K562 (cell line): ENCODE results near the gene ARMS2. TPM values are rescaled to one million over a fixed set of nuclear protein-coding genes. Genes with fewer than 3 reads are reported as not detected.

Source experiments
- ATAC-seq: fragments of 200-7000 bp; cut with Tn5 transposase; 3 replicates; pipeline ENCODE4 v1.9.1; 2020; ENCODE audit warnings: moderate library complexity
- BruUV-seq: library from RNA; stranded (reverse); fragments of 400-500 nt; replicated peaks from 2 replicates; lab custom pipeline; 2021; lab: Mats Ljungman, UMichigan
- CTCF ChIA-PET: fragments of 300-600 bp; formaldehyde crosslinking; extraction: SDS; loops from one replicate; lab custom pipeline; 2021; ENCODE audit warnings: low intra/inter-chr PET ratio; lab: Yijun Ruan, JAX
- POLR2A ChIA-PET: fragments of 300-600, 350-650 bp; sonication (Branson Sonifier 250); formaldehyde crosslinking; extraction: SDS; loops from one replicate; lab custom pipeline; 2021; ENCODE audit warnings: antibody characterized with exemption, inconsistent platforms; lab: Yijun Ruan, JAX
- DNase-seq, 4 experiments: peaks; one replicate each; pipeline versions ENCODE4 v3.0.0 to v3.0.0-alpha.2; 2011 to 2018; ENCODE audit warnings: low spot score in 3 of 4, mixed read lengths in 3 of 4; ENCODE audit errors: extremely low read depth in 1 of 4
- FAIRE-seq: peaks from 2 replicates; lab custom pipeline; 2011; peaks lifted over from hg19 to GRCh38; lab: Jason Lieb, UNC
- H2AFZ ChIP-seq: 2 replicates; pipeline ENCODE4 v1.6.0; 2011; ENCODE audit warnings: low read depth, low read length, control low read depth, inconsistent platforms
- H3K27ac ChIP-seq: fragments of 200-600 bp; 3 replicates; pipeline ENCODE4 v1.8.0; 2011; ENCODE audit warnings: low read depth, mild to moderate bottlenecking, control low read depth, inconsistent platforms, low read length, moderate library complexity, mixed read lengths; ENCODE audit errors: extremely low read depth
- H3K27me3 ChIP-seq, 2 experiments: fragments of 300-600 bp in 1 of 2; 2 replicates in 1 of 2; 3 replicates in 1 of 2; pipeline versions ENCODE4 v1.6.0 to v1.8.0; 2011; ENCODE audit warnings: inconsistent platforms in 2 of 2, low read length in 2 of 2, mild to moderate bottlenecking in 1 of 2, mixed read lengths in 1 of 2, moderate library complexity in 1 of 2; ENCODE audit not compliant: control insufficient read depth in 2 of 2, insufficient read depth in 2 of 2
- H3K36me3 ChIP-seq: fragments of 300-600 bp; 3 replicates; pipeline ENCODE4 v1.8.0; 2011; ENCODE audit warnings: mild to moderate bottlenecking, low read length, inconsistent platforms; ENCODE audit not compliant: control insufficient read depth, insufficient read depth
- H3K4me1 ChIP-seq, 2 experiments: fragments of 200-600 bp in 1 of 2; replicated peaks in 1 of 2; 2 replicates in 1 of 2; 3 replicates in 1 of 2; pipeline versions ENCODE4 v1.5.1 to v1.8.0; 2011; ENCODE audit warnings: inconsistent platforms in 2 of 2, low read length in 2 of 2, mild to moderate bottlenecking in 1 of 2, mixed read lengths in 1 of 2, moderate library complexity in 1 of 2; ENCODE audit not compliant: control insufficient read depth in 2 of 2, insufficient read depth in 2 of 2
- H3K4me2 ChIP-seq: 2 replicates; pipeline ENCODE4 v1.6.1; 2011; ENCODE audit warnings: low read length, control low read depth, inconsistent platforms, mixed read lengths; ENCODE audit not compliant: insufficient read depth
- H3K4me3 ChIP-seq: fragments of 200-600 bp; sonication (generic), shearing (Covaris generic); 2 replicates; pipeline ENCODE4 v1.5.1; 2016; ENCODE audit warnings: control low read depth, inconsistent platforms
- H3K79me2 ChIP-seq: fragments of 200-600 bp; 3 replicates; pipeline ENCODE4 v1.8.0; 2011; ENCODE audit warnings: low read length, inconsistent platforms; ENCODE audit not compliant: control insufficient read depth, insufficient read depth
- H3K9ac ChIP-seq, 2 experiments: 2 replicates each; pipeline versions ENCODE4 v1.6.0 to v1.6.1; 2011; ENCODE audit warnings: low read depth in 2 of 2, low read length in 2 of 2, control low read depth in 1 of 2, inconsistent platforms in 1 of 2, mild to moderate bottlenecking in 1 of 2, mixed read lengths in 1 of 2; ENCODE audit not compliant: insufficient read depth in 1 of 2
- H3K9me1 ChIP-seq: one replicate; pipeline ENCODE4 v1.6.0; 2011; ENCODE audit warnings: inconsistent platforms, mild to moderate bottlenecking, low read length, moderate library complexity; ENCODE audit not compliant: control insufficient read depth, insufficient read depth
- H3K9me3 ChIP-seq: replicated peaks from 2 replicates; pipeline ENCODE4 v1.5.1; 2011; ENCODE audit warnings: low read depth, low read length, inconsistent platforms; ENCODE audit not compliant: control insufficient read depth, insufficient read depth
- H4K20me1 ChIP-seq: replicated peaks from 2 replicates; pipeline ENCODE4 v1.6.1; 2011; ENCODE audit warnings: low read length, inconsistent platforms, mixed read lengths; ENCODE audit not compliant: control insufficient read depth, insufficient read depth
- FIP1L1 ChIP-seq: fragments of 200-400 bp; formaldehyde crosslinking; IDR thresholded peaks from 2 replicates; pipeline ENCODE4 v1.6.1; 2018; ENCODE audit warnings: mild to moderate bottlenecking, low read depth, low read length; ENCODE audit not compliant: poor library complexity, severe bottlenecking
- FOSL1 ChIP-seq: fragments of 200-800 bp; sonication (Bioruptor generic); conservative IDR thresholded peaks from 2 replicates; pipeline ENCODE4 v1.6.1; 2016; ENCODE audit warnings: missing genetic modification characterization, missing compliant biosample characterization
- POLR2G ChIP-seq: fragments of 200-400 bp; formaldehyde crosslinking; IDR thresholded peaks from 2 replicates; pipeline ENCODE4 v1.6.1; 2017; ENCODE audit warnings: low read depth, mild to moderate bottlenecking, antibody characterized with exemption, low read length, moderate library complexity
- RBM34 ChIP-seq: fragments of 200-400 bp; formaldehyde crosslinking; IDR thresholded peaks from 2 replicates; pipeline ENCODE4 v1.6.1; 2018; ENCODE audit warnings: low read length, borderline replicate concordance; ENCODE audit not compliant: insufficient read depth
- ZFP30 ChIP-seq: fragments of 250-450 bp; sonication (Bioruptor Pico); IDR thresholded peaks from 2 replicates; pipeline ENCODE4 v1.8.0; 2022; ENCODE audit warnings: moderate library complexity, mild to moderate bottlenecking, inconsistent platforms, borderline replicate concordance
- ZNF449 ChIP-seq: fragments of 250-450 bp; sonication (Bioruptor Pico); IDR thresholded peaks from 2 replicates; pipeline ENCODE4 v1.8.0; 2022; ENCODE audit warnings: moderate library complexity, mild to moderate bottlenecking, inconsistent platforms
- WGBS: fragments of 100-300 bp; shearing (Covaris generic); methylation state at CpG from one replicate; pipeline ENCODE4 v1.1.6; 2016; ENCODE audit warnings: low coverage, mixed read lengths; ENCODE audit not compliant: insufficient coverage; ENCODE audit errors: missing lambda C conversion rate; 5-methylcytosine and 5-hydroxymethylcytosine counted together
- in situ Hi-C: fragments of 300-500 bp; cut with MboI; formaldehyde crosslinking; loops from 4 replicates; pipeline ENCODE4 v1.15.0; 2018; ENCODE audit warnings: inconsistent platforms, mixed read lengths
- intact Hi-C: fragments of 100-400 bp; cut with micrococcal nuclease; formaldehyde crosslinking; loops from 2 replicates; pipeline ENCODE4 v1.14.2; 2022
- polyA plus RNA-seq, 8 experiments: library from polyadenylated mRNA; depleted of rRNA in 4 of 8; stranded (reverse) in 5 of 8; unstranded in 3 of 8; fragments of >200 nt; fragmentation: Nextera tagmentation in 2 of 8; fragmentation: Illumina TruSeq in 1 of 8; extraction: Ambion mirVana in 2 of 8; extraction: Trizol in 1 of 8; gene quantifications; 2 replicates each; pipeline versions ENCODE4 v1.2.1 to v1.2.3, GENCODE V29; 2011 to 2014; ENCODE audit warnings: inconsistent platforms in 1 of 8, missing spikeins in 1 of 8
- total RNA-seq, 7 experiments: library from RNA; depleted of rRNA in 6 of 7; stranded (reverse); fragments of >200 nt in 6 of 7; fragmentation: Illumina TruSeq in 2 of 7; extraction: Trizol in 2 of 7; gene quantifications; 2 replicates each; pipeline versions ENCODE4 v1.2.1 to v1.2.3, GENCODE V29; 2011 to 2021; ENCODE audit warnings: low replicate concordance in 1 of 7
- TF ChIP-seq, protein P1 (sequence below): fragments of 450-650 bp; formaldehyde crosslinking; IDR thresholded peaks from 2 replicates; pipeline ENCODE4 v1.4.0; 2020; ENCODE audit warnings: mild to moderate bottlenecking

ARMS2 gene
- total and polyA plus RNA-seq, 9 of the 15 experiments (the other 6 are each of a cell fraction or from before 2014, with no cell fraction given), result not detected

GRCh38 chr10:122441961-122442360 lies 12.5 kb upstream of the ARMS2 start:
- no peaks in the 10 kb centered on the region for H3K9me3 ChIP-seq
- no peaks in the 10 kb centered on the region for H3K9me1 ChIP-seq
- no peaks in the 10 kb centered on the region for H3K79me2 ChIP-seq
- DNase-seq (no peak), FAIRE-seq (no peak), ATAC-seq (no peak)
- ChIA-PET CTCF (no interaction called here), POLR2A (interaction anchor here (0.6 kb wide), 1 partner anchor 81 kb away, joined by 3 read pairs; no protein-coding TSS in a partner anchor)
- no peak overlapping the region for H3K9ac ChIP-seq
- H3K27ac ChIP-seq, result no peak overlapping the region
- H3K4me1 ChIP-seq, result no peaks in the 10 kb centered on the region
- H3K27me3 ChIP-seq, result no peaks in the 10 kb centered on the region
- H3K4me3 ChIP-seq, result no peak overlapping the region
- in situ Hi-C loops, result loop anchor here (25.0 kb wide), 1 partner anchor 305 kb away; no protein-coding TSS in a partner anchor
- no peak overlapping the region for H3K4me2 ChIP-seq
- no peaks in the 10 kb centered on the region for H4K20me1 ChIP-seq
- no peak overlapping the region for H2AFZ ChIP-seq
- no TSS peak for BruUV-seq
- 0% methylated on average over 7 of the region's 7 CpGs for WGBS
- TF ChIP-seq ZFP30 (CRISPR knock-in tag) (no peak), FOSL1 (peak; percentile 36), ZNF449 (CRISPR knock-in tag) (no peak), FIP1L1 (no peak), POLR2G (no peak), RBM34 (no peak)
- TF ChIP-seq, protein P1, sequence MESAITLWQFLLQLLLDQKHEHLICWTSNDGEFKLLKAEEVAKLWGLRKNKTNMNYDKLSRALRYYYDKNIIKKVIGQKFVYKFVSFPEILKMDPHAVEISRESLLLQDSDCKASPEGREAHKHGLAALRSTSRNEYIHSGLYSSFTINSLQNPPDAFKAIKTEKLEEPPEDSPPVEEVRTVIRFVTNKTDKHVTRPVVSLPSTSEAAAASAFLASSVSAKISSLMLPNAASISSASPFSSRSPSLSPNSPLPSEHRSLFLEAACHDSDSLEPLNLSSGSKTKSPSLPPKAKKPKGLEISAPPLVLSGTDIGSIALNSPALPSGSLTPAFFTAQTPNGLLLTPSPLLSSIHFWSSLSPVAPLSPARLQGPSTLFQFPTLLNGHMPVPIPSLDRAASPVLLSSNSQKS, result no peak
- no peaks in the 10 kb centered on the region for H3K36me3 ChIP-seq
- intact Hi-C loops, result no loop called here
